HG03520 (cell line): ENCODE results near the gene GJB2.

Experiments
- ATAC-seq: cut with Tn5 transposase; IDR thresholded peaks from one replicate; pipeline ENCODE4 v1.9.1; 2021; ENCODE audit warnings: mild to moderate bottlenecking, moderate library complexity; ENCODE audit not compliant: unreplicated experiment

Gene GJB2

DNA sequence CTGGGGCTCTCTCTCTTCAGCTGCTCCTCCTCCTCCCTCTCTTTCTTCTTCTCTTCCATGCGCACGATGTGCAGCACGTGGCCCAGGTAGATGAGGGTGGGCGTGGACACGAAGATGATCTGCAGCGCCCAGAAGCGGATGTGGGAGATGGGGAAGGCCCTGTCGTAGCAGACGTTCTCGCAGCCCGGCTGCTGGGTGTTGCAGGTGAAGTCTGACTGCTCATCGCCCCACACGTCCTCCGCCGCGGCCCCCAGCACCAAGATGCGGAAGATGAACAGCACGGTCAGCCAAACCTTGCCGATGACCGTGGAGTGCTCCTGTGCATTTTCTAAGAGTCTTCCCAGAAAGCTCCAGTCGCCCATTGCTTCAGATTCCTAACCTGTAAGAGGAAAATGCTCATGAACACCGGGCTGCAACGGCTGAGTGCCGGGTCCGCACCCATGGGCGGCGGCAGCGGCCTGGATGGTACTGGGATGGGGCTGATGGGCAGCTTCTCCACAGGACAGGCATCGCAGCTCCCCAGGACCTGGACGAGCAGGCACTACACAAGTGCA lies 49.7 kb downstream of the GJB2 start:
- no peak for ATAC-seq

- no peak for ATAC-seq
These were observed 50.5 kb downstream of the GJB2 start for GRCh38 chr13:20142023-20142926.

- ATAC-seq = no peak
These were observed 51.3 kb downstream of the GJB2 start for GRCh38 chr13:20141238-20142022.

DNA sequence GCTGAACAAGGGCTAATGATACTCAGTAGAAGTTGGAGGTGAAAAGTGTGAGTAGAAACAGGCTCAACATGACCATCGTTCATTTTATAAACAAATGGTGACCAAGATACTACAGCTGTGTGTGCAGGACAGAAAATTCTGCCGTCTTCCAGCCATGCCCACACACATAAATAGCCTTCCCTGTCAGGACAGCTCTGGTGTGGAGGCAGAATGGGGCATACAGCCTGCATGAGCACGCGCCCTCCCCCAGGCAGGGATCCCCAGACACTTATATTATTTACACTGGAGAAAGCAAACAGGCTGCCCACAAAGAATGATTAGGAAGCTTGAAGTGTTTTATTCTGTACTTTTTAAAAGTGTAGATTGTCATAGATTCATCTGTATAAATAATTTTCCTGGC lies 52.3 kb downstream of the GJB2 start:
- no peak for ATAC-seq

DNA sequence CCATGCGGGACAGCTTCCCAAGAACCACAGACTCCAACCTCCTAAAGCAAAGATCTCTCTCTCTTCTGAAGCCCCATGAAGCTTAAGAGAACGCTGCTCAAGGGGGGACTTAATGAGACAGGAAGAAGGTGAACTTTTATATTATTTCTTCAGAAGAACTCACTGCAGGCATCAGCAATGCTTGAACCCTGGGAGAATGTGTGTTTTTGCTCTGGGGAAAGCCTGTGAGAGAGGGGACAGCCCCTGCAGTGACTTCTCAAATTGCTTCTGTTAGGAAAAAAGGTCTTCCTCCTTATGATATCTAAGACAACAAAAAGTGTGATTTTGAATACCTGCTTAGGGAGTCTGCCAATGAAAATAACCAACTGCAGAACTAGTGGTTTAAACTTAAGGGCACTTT lies 54.9 kb downstream of the GJB2 start:
- no peak for ATAC-seq
